NCI-H345 (cell line): ENCODE data around the gene ANKRD40CL.
"Not testable (repeated sequence)": the region's sequence is repeated elsewhere in the genome, so short reads cannot be mapped to it uniquely, and the experiment has no call there.

Experiments
- DNase-seq: peaks from one replicate; lab custom pipeline; 2025; lab: John Stamatoyannopoulos, UW

The ANKRD40CL gene

GRCh38 chr17:50758989-50759544 is 8.3 kb downstream of the ANKRD40CL start:
- DNase-seq: no peak

GRCh38 chr17:50758524-50758923 is 8.8 kb downstream of the ANKRD40CL start:
- DNase-seq: no peak

- no peak for DNase-seq
Measured at GRCh38 chr17:50754521-50754920, 12.8 kb downstream of the ANKRD40CL start.

GRCh38 chr17:50749245-50749644 is 18.1 kb downstream of the ANKRD40CL start:
- no peak for DNase-seq

- DNase-seq: no peak
Measured at GRCh38 chr17:50745631-50746030, 21.7 kb downstream of the ANKRD40CL start.

GRCh38 chr17:50739098-50739497 is 28.2 kb downstream of the ANKRD40CL start:
- DNase-seq: no peak

GRCh38 chr17:50737118-50737698 is 30.1 kb downstream of the ANKRD40CL start:
- DNase-seq: no peak

GRCh38 chr17:50735287-50735686 is 32.0 kb downstream of the ANKRD40CL start:
- no peak for DNase-seq

GRCh38 chr17:50731575-50732460 is 35.5 kb downstream of the ANKRD40CL start:
- no peak for DNase-seq

GRCh38 chr17:50728881-50729765 is 38.2 kb downstream of the ANKRD40CL start:
- DNase-seq: no peak

GRCh38 chr17:50728112-50728429 is 39.2 kb downstream of the ANKRD40CL start:
- no peak for DNase-seq

GRCh38 chr17:50725769-50726655 is 41.3 kb downstream of the ANKRD40CL start:
- DNase-seq: no peak

GRCh38 chr17:50724622-50725021 is 42.7 kb downstream of the ANKRD40CL start:
- DNase-seq: not testable (repeated sequence)

- DNase-seq: no peak
Measured at GRCh38 chr17:50722746-50723145, 44.6 kb downstream of the ANKRD40CL start.

GRCh38 chr17:50721194-50722010 is 45.9 kb downstream of the ANKRD40CL start:
- DNase-seq: no peak

- peak; percentile 49 for DNase-seq
Measured at GRCh38 chr17:50719924-50720794, 47.2 kb downstream of the ANKRD40CL start.

- DNase-seq: peak; percentile 96
Measured at GRCh38 chr17:50719144-50719923, 48.0 kb downstream of the ANKRD40CL start, which contains the start of gene LUC7L3. Gene LUC7L3 (plus strand): TSS chr17:50719603. CDS start chr17:50719733, 130 bp downstream.

GRCh38 chr17:50715471-50715870 is 51.8 kb downstream of the ANKRD40CL start:
- DNase-seq: no peak
